Gastrocnemius medialis (tissue), 4 donors: ENCODE measurements around the gene RNF214. TPM values are rescaled to one million over a fixed set of nuclear protein-coding genes. Genes with fewer than 3 reads are reported as not detected.
"Not testable (repeated sequence)": the region's sequence is repeated elsewhere in the genome, so short reads cannot be mapped to it uniquely, and the experiment has no call there.

Experiments used
- ATAC-seq, 2 donors: fragments of 150-250 bp; one replicate each; pipeline ENCODE4 v1.9.1; 2016
- DNase-seq, 2 donors: peaks; one replicate each; pipeline ENCODE4 v3.0.0-alpha.2; 2019
- H3K27ac ChIP-seq, 4 donors: fragments of 200-600 bp; sonication (generic); 1 replicate in 1 of 4; 2 replicates in 3 of 4; pipeline ENCODE4 v1.5.1; 2016 to 2018; ENCODE audit warnings: mild to moderate bottlenecking in 2 of 4, moderate library complexity in 1 of 4
- H3K27me3 ChIP-seq, 3 donors: fragments of 200-600 bp; sonication (generic) in 2 of 3; 1 replicate in 1 of 3; 2 replicates in 2 of 3; pipeline versions ENCODE4 v1.5.1 to v1.6.0; 2016 to 2019; ENCODE audit warnings: mild to moderate bottlenecking in 1 of 3, moderate library complexity in 1 of 3
- H3K36me3 ChIP-seq, 2 donors: fragments of 200-600 bp; sonication (generic) in 1 of 2; one replicate each; pipeline ENCODE4 v1.5.1; 2017 to 2018
- H3K4me1 ChIP-seq, 2 donors: fragments of 200-600 bp; sonication (generic) in 1 of 2; one replicate each; pipeline ENCODE4 v1.5.1; 2016 to 2017; ENCODE audit warnings: mild to moderate bottlenecking in 2 of 2
- H3K4me3 ChIP-seq, 4 donors: fragments of 200-600 bp; sonication (generic) in 3 of 4; 1 replicate in 1 of 4; 2 replicates in 3 of 4; pipeline ENCODE4 v1.5.1; 2016 to 2019; ENCODE audit warnings: mild to moderate bottlenecking in 2 of 4
- H3K9me3 ChIP-seq, 3 donors: fragments of 200-600 bp; sonication (generic) in 2 of 3; 1 replicate in 1 of 3; 2 replicates in 2 of 3; pipeline ENCODE4 v1.5.1; 2016 to 2019
- POLR2A ChIP-seq, 2 donors: fragments of 450-650 bp; IDR thresholded peaks; one replicate each; pipeline ENCODE4 v1.6.1; 2017; ENCODE audit warnings: antibody characterized with exemption in 2 of 2, mild to moderate bottlenecking in 2 of 2, moderate library complexity in 2 of 2
- in situ Hi-C, 4 donors: fragments of 200-750 bp; cut with MboI; loops; one replicate each; pipeline versions ENCODE4 v1.15.0 to v1.8.0; 2017; ENCODE audit warnings: low sequenced_read_pairs in 4 of 4
- intact Hi-C: fragments of 100-400 bp; cut with DNase I; formaldehyde crosslinking; loops from one replicate; pipeline ENCODE4 v1.15.1; 2023; ENCODE audit warnings: low total_unique reads
- total RNA-seq, 4 donors: library from RNA; depleted of rRNA; stranded (reverse); fragments of >200 nt; gene quantifications; one replicate each; pipeline versions ENCODE4 v1.1.0 to v1.2.3, GENCODE V29; 2016
- TF ChIP-seq, protein P1 (sequence below), 5 experiments: fragments of 450-650 bp in 3 of 5; fragments of 200-600 bp in 2 of 5; sonication (generic) in 2 of 5; IDR thresholded peaks in 4 of 5; conservative IDR thresholded peaks in 1 of 5; 1 replicate in 4 of 5; 2 replicates in 1 of 5; pipeline ENCODE4 v1.5.1; 2016 to 2019; ENCODE audit warnings: antibody characterized with exemption in 5 of 5, mild to moderate bottlenecking in 3 of 5, moderate library complexity in 3 of 5

Gene RNF214
- total RNA-seq, 4 donors from 2014 or later = 17.1 to 22.7 (median 19.9) TPM

DNA sequence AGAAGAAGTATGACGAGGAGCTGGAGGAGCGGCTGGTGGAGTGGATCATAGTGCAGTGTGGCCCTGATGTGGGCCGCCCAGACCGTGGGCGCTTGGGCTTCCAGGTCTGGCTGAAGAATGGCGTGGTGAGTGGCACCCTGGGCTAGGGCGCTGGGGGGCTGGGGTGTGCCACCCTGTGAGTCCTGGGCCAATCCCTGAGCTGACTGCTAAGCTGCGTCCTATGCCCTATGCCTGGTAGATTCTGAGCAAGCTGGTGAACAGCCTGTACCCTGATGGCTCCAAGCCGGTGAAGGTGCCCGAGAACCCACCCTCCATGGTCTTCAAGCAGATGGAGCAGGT lies 29.4 kb upstream of the RNF214 start:
- H3K27me3 ChIP-seq = no peaks in the 10 kb centered on the region

DNA sequence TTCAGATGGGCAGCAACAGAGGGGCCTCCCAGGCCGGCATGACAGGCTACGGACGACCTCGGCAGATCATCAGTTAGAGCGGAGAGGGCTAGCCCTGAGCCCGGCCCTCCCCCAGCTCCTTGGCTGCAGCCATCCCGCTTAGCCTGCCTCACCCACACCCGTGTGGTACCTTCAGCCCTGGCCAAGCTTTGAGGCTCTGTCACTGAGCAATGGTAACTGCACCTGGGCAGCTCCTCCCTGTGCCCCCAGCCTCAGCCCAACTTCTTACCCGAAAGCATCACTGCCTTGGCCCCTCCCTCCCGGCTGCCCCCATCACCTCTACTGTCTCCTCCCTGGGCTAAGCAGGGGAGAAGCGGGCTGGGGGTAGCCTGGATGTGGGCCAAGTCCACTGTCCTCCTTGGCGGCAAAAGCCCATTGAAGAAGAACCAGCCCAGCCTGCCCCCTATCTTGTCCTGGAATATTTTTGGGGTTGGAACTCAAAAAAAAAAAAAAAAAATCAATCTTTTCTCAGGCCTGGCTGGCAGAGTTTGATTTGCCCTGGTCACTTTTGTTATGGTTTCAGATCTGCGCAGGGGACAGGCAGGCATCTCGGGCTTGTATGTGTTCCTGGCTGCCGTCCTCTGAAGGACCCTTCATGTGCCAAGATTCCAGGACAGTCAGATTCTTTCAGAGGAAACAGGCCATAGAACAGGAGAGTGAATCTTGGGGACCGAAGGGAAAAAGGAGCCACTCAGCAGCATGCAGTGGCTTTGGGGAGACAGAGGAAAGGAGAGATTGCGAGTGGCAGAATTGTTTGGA lies 28.0 kb upstream of the RNF214 start:
- TF ChIP-seq POLR2A (IDR thresholded peaks at IDR 0.05) = no peak
- TF ChIP-seq, protein P1, sequence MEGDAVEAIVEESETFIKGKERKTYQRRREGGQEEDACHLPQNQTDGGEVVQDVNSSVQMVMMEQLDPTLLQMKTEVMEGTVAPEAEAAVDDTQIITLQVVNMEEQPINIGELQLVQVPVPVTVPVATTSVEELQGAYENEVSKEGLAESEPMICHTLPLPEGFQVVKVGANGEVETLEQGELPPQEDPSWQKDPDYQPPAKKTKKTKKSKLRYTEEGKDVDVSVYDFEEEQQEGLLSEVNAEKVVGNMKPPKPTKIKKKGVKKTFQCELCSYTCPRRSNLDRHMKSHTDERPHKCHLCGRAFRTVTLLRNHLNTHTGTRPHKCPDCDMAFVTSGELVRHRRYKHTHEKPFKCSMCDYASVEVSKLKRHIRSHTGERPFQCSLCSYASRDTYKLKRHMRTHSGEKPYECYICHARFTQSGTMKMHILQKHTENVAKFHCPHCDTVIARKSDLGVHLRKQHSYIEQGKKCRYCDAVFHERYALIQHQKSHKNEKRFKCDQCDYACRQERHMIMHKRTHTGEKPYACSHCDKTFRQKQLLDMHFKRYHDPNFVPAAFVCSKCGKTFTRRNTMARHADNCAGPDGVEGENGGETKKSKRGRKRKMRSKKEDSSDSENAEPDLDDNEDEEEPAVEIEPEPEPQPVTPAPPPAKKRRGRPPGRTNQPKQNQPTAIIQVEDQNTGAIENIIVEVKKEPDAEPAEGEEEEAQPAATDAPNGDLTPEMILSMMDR (IDR thresholded peaks at IDR 0.05 in 4 of 5, conservative IDR thresholded peaks at IDR 0.05 in 1 of 5) = no peak
- no peaks in the 10 kb centered on the region for H3K27me3 ChIP-seq
- intact Hi-C loops = no loop called here
- peaks cover 25% of the 10 kb centered on the region in 2 donors for H3K4me1 ChIP-seq
- H3K9me3 ChIP-seq = no peaks in the 10 kb centered on the region
- ATAC-seq = no peak
- peak overlapping the region; percentile 25 to 78 (median 60) for H3K27ac ChIP-seq
- no peak overlapping the region for H3K4me3 ChIP-seq
- no peak for DNase-seq
- peaks cover 0 to 16% of the 10 kb centered on the region in 2 donors for H3K36me3 ChIP-seq
- in situ Hi-C loops = no loop called here

More for the DNA sequence above, 29.4 kb upstream of the RNF214 start:
- intact Hi-C loops = no loop called here
- peaks cover 0 to 16% of the 10 kb centered on the region in 2 donors for H3K36me3 ChIP-seq
- TF ChIP-seq, protein P1 (IDR thresholded peaks at IDR 0.05 in 4 of 5, conservative IDR thresholded peaks at IDR 0.05 in 1 of 5) = no peak
- no peak for TF ChIP-seq POLR2A (IDR thresholded peaks at IDR 0.05)
- ATAC-seq (no peak), DNase-seq (no peak)
- H3K9me3 ChIP-seq = no peaks in the 10 kb centered on the region
- H3K4me3 ChIP-seq = peak overlapping the region in 1 of 4 donors; percentile 5
- H3K4me1 ChIP-seq = peaks cover 25% of the 10 kb centered on the region in 2 donors
- peak overlapping the region; percentile 74 to 78 (median 76) for H3K27ac ChIP-seq
- in situ Hi-C loops = no loop called here

DNA sequence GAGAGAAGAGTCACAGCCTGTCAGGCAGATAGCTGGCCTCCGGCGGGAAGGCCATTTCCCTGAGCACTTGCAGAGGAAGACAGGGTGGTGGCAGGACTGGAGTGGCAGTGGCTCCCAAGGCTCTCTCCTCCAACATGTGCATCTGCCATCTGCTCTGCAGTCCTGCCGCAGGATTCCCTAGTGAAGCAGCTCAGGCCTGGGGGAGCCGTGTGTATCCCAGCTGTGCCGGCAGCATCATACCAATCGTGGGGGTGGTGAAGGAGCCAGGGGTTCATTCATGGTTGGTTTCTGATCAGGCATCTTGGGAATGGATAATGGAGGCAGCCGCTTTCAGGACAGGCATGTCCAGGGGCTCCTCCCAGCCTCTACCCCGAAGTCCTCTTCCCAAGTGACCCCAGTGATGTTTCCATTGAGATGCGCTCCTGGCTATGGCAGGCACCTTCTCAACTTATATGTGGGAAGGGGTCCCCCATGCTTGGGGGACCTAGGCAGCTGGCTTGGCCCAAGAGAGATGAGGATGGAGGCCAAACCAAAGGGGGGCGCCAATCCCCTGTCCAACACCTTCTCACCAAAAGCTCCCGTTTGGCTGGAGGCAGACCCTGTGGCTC lies 27.2 kb upstream of the RNF214 start:
- intact Hi-C loops = no loop called here
- H3K36me3 ChIP-seq = peaks cover 0 to 16% of the 10 kb centered on the region in 2 donors
- DNase-seq = no peak

DNA sequence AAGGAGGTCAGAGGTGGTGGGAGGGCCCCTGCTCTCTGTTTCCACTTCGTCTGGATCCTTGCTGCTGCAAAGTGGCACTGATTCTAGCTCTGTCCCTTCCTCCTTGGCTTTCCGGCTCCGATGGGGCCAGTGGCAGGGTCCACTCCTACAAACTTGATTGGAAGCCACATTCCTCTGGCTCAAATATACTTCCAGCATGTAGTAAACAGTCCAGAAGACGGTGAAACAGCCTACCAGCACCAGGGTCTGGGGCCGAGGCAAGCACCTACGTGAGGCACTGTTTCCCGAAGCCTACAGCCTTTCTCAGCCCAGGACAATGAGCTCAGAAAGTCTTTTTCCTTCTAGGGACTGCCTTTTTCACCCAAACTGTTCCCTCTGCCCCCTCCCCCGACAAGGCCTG lies 26.4 kb upstream of the RNF214 start:
- Histone ChIP-seq H3K4me1 (peaks cover 20 to 25% of the 10 kb centered on the region in 2 donors), H3K36me3 (peaks cover 0 to 16% of the 10 kb centered on the region in 2 donors)
- DNase-seq, H3K27me3 ChIP-seq, in situ Hi-C loops, H3K4me3 ChIP-seq, ATAC-seq, H3K9me3 ChIP-seq, intact Hi-C loops, H3K27ac ChIP-seq: not testable (repeated sequence)

More for the DNA sequence above, 27.2 kb upstream of the RNF214 start:
- Histone ChIP-seq H3K9me3 (no peaks in the 10 kb centered on the region), H3K27me3 (no peaks in the 10 kb centered on the region), H3K27ac (peak overlapping the region in 2 of 4 donors; percentile 15 to 77), H3K4me3 (no peak overlapping the region), H3K4me1 (peaks cover 22 to 25% of the 10 kb centered on the region in 2 donors)
- TF ChIP-seq, protein P1 (IDR thresholded peaks at IDR 0.05 in 4 of 5, conservative IDR thresholded peaks at IDR 0.05 in 1 of 5) = no peak
- TF ChIP-seq POLR2A (IDR thresholded peaks at IDR 0.05) = no peak
- no peak for ATAC-seq
- in situ Hi-C loops = no loop called here

DNA sequence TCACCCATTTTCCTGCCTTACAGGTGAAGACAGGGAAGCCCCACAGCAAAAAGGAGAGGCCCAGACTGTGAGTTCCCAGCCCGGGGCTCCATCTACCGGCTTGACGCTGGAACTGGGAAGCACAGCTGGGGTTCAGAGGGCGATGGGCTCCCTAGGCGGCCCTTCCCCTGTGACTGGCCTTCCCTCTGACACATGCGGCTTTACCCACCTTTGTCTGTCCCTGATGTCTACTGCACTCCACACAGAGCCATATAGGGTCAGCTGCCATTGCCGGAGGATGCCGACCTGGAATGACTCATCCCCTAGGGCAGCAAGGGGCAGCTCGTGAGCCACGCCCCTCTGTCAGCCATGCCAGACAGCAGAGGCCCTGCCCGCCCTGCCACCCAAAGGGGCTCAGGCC lies 25.6 kb upstream of the RNF214 start:
- H3K36me3 ChIP-seq = peaks cover 0 to 16% of the 10 kb centered on the region in 2 donors

DNA sequence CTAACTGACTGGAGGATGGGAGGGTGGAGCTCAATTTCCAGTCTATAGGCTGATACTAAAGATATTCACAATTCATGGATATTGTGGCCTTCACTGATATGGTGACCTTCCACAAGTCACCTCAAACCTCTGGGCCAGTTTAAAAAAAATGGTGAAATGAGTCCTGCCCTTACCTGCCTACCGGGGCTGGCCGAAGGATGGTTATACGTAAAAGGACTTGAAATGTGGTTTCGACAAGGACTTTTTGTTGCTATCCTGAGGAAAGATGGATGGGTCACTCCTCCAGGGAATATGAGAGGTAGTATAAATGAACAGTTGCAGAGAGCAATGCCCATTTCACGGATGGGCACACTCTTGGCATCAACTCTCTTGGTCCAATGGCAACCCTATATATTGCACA lies 25.0 kb upstream of the RNF214 start:
- ATAC-seq, H3K4me3 ChIP-seq, H3K27ac ChIP-seq, in situ Hi-C loops, H3K9me3 ChIP-seq, H3K27me3 ChIP-seq, intact Hi-C loops, DNase-seq: not testable (repeated sequence)
- Histone ChIP-seq H3K36me3 (peaks cover 0 to 16% of the 10 kb centered on the region in 2 donors), H3K4me1 (peaks cover 7 to 14% of the 10 kb centered on the region in 2 donors)

More for the DNA sequence above, 25.6 kb upstream of the RNF214 start:
- H3K27me3 ChIP-seq, H3K27ac ChIP-seq, intact Hi-C loops, ATAC-seq, H3K9me3 ChIP-seq, DNase-seq, in situ Hi-C loops, H3K4me3 ChIP-seq: not testable (repeated sequence)
- peaks cover 13 to 20% of the 10 kb centered on the region in 2 donors for H3K4me1 ChIP-seq

DNA sequence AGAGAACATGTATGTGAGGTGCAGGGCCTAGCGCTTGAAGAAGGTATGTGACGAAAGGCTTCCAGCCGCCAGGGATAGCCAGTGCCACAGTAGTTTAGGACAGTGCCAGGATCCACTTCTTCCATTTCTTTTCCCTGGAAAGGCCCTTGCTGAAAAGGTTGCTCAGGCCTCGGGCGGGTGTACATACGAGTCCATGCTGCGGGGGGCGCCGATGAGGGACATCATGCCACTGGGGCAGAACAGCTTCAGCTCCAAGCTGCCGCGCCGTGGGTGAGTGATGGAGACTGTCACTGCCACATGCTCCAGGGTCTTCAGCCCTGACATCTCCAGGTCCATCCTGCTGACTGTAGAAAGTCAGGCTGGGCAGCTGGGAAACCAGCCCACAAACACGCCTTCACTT lies 23.8 kb upstream of the RNF214 start:
- intact Hi-C loops = loop anchor here (2.0 kb wide), 1 partner anchor 76 kb away; no protein-coding TSS in a partner anchor
- H3K27me3 ChIP-seq, H3K4me3 ChIP-seq, ATAC-seq, H3K27ac ChIP-seq, in situ Hi-C loops, DNase-seq, H3K9me3 ChIP-seq: not testable (repeated sequence)
- peaks cover 0 to 19% of the 10 kb centered on the region in 2 donors for H3K36me3 ChIP-seq
- H3K4me1 ChIP-seq = peaks cover 7 to 14% of the 10 kb centered on the region in 2 donors

DNA sequence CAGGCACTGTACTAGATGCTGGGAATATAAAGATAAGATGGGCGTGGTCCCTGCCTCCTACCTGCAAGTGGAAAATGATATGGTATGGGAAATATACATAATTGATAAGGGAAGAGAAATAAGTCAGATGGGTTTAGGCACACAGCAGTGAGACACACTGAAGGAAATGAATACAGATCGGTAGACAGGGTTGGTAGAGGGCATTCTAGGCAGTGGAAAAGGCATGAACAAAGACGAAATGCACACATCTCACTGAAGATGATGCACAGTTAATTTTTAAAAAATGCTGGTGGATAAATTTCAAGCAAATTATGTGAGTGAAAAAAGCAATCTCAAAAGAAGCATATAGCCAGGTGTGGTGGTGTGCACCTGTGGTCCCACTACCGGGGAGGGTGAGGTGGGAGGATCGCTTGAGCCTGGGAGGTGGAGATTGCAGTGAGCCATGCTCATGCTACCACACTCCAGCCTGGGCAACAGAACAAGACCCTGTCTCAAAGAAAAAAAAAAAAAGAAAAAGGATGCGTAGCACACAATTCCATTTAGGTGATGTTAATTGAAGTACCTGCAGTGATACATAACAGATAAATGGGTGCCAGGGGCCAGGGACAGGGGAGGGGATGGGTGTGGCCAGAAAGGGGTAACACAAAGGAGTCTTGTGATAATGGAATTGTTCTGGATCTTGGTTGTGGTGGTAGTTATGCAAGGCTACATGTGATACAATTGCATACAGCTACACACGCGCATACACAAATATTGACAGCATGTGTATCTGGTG lies 22.9 kb upstream of the RNF214 start:
- H3K27ac ChIP-seq, H3K27me3 ChIP-seq, ATAC-seq, H3K4me3 ChIP-seq, in situ Hi-C loops, H3K4me1 ChIP-seq, DNase-seq, H3K9me3 ChIP-seq: not testable (repeated sequence)
- intact Hi-C loops = loop anchor here (2.0 kb wide), 1 partner anchor 77 kb away; no protein-coding TSS in a partner anchor
- peaks cover 0 to 23% of the 10 kb centered on the region in 2 donors for H3K36me3 ChIP-seq
